HG02678 (cell line): Measurements from ENCODE around the gene AZU1.
"Not testable (repeated sequence)": the region's sequence is repeated elsewhere in the genome, so short reads cannot be mapped to it uniquely, and the experiment has no call there.

Experiments
- ATAC-seq: cut with Tn5 transposase; IDR thresholded peaks from one replicate; pipeline ENCODE4 v1.9.1; 2021; ENCODE audit warnings: mild to moderate bottlenecking, moderate library complexity; ENCODE audit not compliant: unreplicated experiment

The AZU1 gene

GRCh38 chr19:869245-870177, 41.9 kb downstream of the AZU1 start:
- ATAC-seq = no peak

DNA sequence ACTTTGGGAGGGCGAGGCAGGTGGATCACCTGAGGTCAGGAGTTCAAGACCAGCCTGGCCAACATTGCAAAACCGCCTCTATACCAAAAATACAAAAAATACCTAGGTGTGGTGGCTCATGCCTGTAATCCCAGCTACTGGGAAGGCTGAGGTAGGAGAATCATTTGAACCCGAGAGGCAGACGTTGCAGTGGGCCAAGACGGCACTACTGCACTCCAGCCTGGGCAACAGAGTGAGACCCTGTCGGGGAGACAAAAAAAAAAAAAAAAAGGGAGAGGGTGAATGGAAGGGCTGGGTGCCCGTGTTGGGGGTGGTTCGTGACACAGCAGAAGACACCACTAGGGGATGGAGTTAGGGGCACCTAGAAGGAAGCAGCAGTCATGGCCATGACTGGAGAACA, 42.7 kb downstream of the AZU1 start:
- ATAC-seq = no peak

- ATAC-seq = no peak
These were observed 43.3 kb downstream of the AZU1 start for GRCh38 chr19:870963-871401.

DNA sequence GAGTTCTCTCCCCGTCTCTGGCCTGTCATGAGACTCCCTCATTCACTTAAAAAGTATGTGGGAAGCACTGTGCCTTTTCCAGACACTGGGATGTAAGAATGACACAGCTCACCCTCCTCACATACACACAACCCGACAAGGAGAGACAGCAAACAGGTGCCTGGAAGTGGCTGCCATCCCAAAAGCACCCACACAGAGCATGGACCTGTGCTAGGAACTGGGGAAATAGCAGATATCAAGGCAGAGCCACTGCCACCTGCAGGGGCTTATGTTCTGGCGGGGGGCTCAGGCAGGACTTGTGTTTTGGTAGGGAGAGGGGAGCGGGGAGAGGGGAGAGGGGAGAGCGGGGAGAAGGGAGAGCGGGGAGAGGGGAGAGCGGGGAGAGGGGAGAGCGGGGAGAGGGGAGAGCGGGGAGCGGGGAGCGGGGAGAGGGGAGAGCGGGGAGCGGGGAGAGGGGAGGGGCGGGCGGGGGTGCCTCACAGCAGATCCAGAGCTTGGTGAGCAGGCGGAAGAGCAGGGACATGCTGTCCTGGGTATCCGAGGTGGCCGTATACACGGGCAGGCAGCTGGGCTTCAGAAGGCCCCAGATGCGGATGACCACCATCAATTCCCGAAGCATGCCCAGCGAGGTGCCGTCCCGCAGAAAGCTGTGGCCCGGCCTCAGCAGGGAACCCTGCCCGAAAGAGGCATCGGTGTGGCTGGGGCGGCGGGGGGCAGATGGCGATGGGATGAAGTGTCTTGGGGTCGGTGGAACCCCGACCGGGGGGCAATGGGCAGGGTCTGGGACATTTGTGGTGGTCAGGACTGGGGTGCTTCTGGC, 44.0 kb downstream of the AZU1 start:
- ATAC-seq = no peak

DNA sequence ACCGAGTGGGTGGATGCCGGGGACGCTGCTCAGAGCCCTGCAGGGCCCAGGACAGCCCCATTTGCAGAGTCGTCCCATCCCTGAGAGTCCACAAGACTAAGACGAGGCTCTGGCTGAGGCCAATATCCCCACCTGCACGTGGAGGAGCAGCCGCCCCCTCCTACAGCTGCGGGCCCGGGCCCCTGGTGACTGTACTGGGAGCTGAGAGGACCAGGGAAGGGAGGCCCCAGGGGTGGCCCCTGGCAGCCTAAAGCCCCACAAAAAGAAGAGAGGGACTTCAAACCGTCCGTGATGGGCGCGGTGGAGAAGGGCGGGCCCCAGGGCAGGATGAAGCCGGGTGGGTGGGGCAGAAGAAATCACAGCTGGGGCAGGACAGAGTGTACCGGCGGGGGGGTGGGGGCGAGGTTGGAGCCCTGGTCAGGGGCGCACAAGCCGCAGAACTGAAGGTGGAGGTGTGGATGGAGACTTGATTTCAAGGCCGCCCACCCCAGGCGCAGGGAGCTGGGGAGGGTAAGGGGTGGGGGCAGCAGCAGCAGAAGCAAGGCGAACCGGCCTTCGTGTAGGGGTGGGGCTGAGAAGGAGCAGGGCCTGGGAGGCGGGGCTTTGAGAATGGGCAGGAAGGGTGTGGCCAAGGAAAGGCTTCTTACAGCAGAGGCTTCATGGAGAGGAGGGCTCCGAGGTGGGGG, 44.8 kb downstream of the AZU1 start:
- ATAC-seq = no peak

GRCh38 chr19:873084-873483, 45.4 kb downstream of the AZU1 start:
- no peak for ATAC-seq

- no peak for ATAC-seq
These were observed 46.0 kb downstream of the AZU1 start for GRCh38 chr19:873561-874041.

GRCh38 chr19:875265-875879, 47.7 kb downstream of the AZU1 start:
- ATAC-seq = no peak

GRCh38 chr19:876089-876488, 48.5 kb downstream of the AZU1 start:
- ATAC-seq = no peak

- ATAC-seq = no peak
These were observed 49.2 kb downstream of the AZU1 start for GRCh38 chr19:876780-877314.

DNA sequence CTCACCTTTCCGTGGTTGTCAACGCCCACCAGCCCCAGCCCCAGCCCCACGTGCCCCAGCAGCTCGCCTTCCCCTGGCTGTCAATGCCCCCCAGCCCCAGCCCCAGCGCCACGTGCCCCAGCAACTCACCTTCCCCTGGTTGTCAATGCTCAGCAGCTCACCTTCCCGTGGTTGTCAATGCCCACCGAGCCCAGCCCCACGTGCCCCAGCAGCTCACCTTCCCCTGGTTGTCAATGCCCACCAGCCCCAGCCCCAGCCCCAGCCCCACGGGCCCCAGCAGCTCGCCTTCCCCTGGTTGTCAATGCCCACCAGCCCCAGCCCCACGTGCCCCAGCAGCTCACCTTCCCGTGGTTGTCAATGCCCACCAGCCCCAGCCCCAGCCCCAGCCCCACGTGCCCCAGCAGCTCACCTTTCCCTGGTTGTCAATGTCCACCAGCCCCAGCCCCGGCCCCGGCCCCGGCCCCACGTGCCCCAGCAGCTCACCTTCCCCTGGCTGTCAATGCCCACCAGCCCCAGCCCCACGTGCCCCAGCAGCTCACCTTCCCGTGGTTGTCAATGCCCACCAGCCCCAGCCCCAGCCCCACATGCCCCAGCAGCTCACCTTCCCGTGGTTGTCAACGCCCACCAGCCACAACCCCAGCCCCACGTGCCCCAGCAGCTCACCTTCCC, 50.5 kb downstream of the AZU1 start:
- ATAC-seq = not testable (repeated sequence)

DNA sequence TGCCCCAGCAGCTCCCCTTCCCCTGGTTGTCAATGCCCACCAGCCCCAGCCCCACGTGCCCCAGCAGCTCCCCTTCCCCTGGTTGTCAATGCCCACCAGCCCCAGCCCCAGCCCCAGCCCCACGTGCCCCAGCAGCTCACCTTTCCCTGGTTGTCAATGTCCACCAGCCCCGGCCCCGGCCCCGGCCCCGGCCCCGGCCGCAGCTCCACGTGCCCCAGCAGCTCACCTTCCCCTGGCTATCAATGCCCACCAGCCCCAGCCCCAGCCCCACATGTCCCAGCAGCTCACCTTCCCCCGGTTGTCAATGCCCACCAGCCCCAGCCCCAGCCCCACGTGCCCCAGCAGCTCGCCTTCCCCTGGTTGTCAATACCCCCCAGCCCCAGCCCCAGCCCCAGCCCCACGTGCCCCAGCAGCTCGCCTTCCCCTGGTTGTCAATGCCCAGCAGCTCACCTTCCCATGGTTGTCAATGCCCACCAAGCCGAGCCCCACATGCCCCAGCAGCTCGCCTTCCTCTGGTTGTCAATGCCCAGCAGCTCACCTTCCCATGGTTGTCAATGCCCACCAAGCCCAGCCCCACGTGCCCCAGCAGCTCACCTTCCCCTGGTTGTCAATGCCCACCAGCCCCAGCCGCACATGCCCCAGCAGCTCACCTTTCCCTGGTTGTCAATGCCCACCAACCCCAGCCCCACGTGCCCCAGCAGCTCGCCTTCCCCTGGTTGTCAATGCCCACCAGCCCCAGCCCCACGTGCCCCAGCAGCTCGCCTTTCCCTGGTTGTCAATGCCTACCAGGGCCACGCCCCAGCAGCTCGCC, 51.3 kb downstream of the AZU1 start:
- ATAC-seq = not testable (repeated sequence)

DNA sequence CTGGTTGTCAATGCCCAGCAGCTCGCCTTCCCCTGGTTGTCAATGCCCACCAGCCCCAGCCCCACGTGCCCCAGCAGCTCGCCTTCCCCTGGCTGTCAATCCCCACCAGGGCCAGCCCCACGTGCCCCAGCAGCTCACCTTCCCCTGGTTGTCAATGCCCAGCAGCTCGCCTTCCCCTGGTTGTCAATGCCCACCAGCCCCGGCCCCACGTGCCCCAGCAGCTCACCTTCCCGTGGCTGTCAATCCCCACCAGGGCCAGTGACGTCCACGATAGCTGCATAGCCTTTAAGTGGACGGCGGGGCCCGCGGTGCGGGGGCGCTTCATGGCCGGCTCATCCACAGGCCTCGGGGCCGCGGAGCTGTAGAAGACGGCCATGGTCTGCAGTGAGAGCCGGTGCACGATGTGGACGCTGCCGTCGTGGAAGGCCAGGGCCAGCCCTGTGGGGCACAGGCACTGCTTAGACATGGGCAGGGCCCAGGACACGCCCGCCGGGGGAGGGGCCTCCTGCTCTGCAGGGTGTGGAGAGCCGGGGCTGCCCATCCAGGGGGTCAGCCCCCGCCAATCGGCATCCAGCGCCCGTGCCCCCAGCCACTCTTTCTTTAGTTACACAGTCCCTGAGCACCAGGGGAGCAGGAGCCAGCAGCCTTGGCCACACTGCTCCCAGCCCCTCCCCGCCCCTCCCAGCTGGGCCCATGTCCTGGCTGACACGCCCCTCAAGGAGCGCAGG, 52.2 kb downstream of the AZU1 start:
- no peak for ATAC-seq
